H1 (cell line): Measurements from ENCODE around the gene PDRG1. TPM values are rescaled to one million over a fixed set of nuclear protein-coding genes. Genes with fewer than 3 reads are reported as not detected.

ENCODE experiments used
- CEBPB ChIP-seq: IDR thresholded peaks from 2 replicates; pipeline ENCODE4 v1.6.1; 2012; ENCODE audit warnings: low read depth, low read length
- CHD7 ChIP-seq: fragments of 300-600 bp; sonication (generic); IDR thresholded peaks from 2 replicates; pipeline ENCODE4 v1.7.1; 2012; ENCODE audit warnings: low read length, moderate library complexity, mild to moderate bottlenecking, inconsistent platforms; ENCODE audit not compliant: insufficient replicate concordance
- RAD21 ChIP-seq, 2 experiments: IDR thresholded peaks in 1 of 2; conservative IDR thresholded peaks in 1 of 2; 2 replicates each; pipeline ENCODE4 v1.6.1; 2011; ENCODE audit warnings: low read depth in 2 of 2, low read length in 2 of 2, improper control_type of control experiment in 1 of 2, inconsistent platforms in 1 of 2, mild to moderate bottlenecking in 1 of 2, moderate library complexity in 1 of 2
- polyA plus RNA-seq, 7 experiments: library from polyadenylated mRNA; depleted of rRNA in 3 of 7; stranded (reverse) in 5 of 7; unstranded in 2 of 7; fragments of >200 nt in 5 of 7; fragments of 200-250 nt in 2 of 7; gene quantifications; 1 replicate in 5 of 7; 2 replicates in 1 of 7; 4 replicates in 1 of 7; pipeline versions ENCODE4 v1.2.1 to v1.2.3, GENCODE V29; 2011 to 2013; ENCODE audit warnings: missing spikeins in 2 of 7, mixed read lengths in 2 of 7
- total RNA-seq: library from RNA; stranded (reverse); fragmentation: NEBNext Ultra II Directional; extraction: Animal tissue kit (Norgen Biotek cat#: 25700); gene quantifications from 2 replicates; pipeline ENCODE4 v1.2.1, GENCODE V29; 2021

The PDRG1 gene
- total and polyA plus RNA-seq, 2 of the 8 experiments (the other 6 are each of a cell fraction or from before 2014, with no cell fraction given): 14.2 to 20.8 TPM

GRCh38 chr20:31913431-31914157 lies 38.3 kb downstream of the PDRG1 start (continued):
- TF ChIP-seq CHD7 (no peak), RAD21 (IDR thresholded peaks at IDR 0.05 in 1 of 2, conservative IDR thresholded peaks at IDR 0.05 in 1 of 2; ENCODE audit: low read depth in 2 of 2, low read length in 2 of 2) (no peak), CEBPB (no peak)
